ENCODE measurements around the gene IGSF21. TPM values are rescaled to one million over a fixed set of nuclear protein-coding genes. Genes with fewer than 3 reads are reported as not detected.

The IGSF21 gene
- polyA plus RNA-seq, 1 of the 3 experiments (the other 2 are of a cell fraction), result not detected

DNA sequence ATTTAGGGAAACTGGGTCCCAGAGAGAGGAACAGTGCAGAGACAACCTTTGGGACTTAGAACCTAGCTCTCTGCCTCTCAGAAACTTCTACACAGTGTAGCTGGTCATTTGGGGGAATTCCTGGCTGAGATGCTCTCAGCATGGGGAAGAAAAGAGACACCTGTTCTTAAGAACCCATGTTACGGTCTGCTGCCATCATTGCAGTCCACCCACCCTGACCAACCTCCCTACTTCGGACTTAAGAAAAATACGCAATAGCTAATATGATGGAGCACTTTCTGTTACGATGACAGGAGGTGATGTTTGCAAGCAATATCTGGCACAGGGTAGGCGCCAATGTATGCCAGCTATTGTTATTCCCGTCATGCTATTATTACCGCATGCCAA is 177.9 kb downstream of the IGSF21 start:
- POLR2A ChIA-PET, result no interaction called here
- Histone ChIP-seq H3F3A (replicated peaks; ENCODE audit: insufficient read depth) (no peaks in the 10 kb centered on the region), H3K36me3 (replicated peaks in 1 of 2; ENCODE audit: control insufficient read depth in 1 of 2, insufficient read depth in 2 of 2, low read length in 1 of 2) (no peaks in the 10 kb centered on the region), H4K20me1 (ENCODE audit: insufficient read depth) (no peaks in the 10 kb centered on the region), H2AFZ (ENCODE audit: low read depth) (no peak overlapping the region), H3K9me3 (no peaks in the 10 kb centered on the region), H3K9me2 (no peaks in the 10 kb centered on the region), H3K27ac (ENCODE audit: low read depth in 2 of 2, low read length in 1 of 2) (no peak overlapping the region), H3K4me1 (ENCODE audit: control insufficient read depth in 1 of 2, insufficient read depth in 2 of 2, low read depth in 1 of 2, low read length in 1 of 2) (peaks cover 0 to 38% of the 10 kb centered on the region in 2 experiments; a peak in 2 of 4 replicates), H3K27me3 (ENCODE audit: insufficient read depth) (no peaks in the 10 kb centered on the region), H3K79me2 (ENCODE audit: insufficient read depth) (no peaks in the 10 kb centered on the region), H3K4me3 (ENCODE audit: low read depth in 2 of 2, low read length in 1 of 2) (no peak overlapping the region), H3K9ac (no peak overlapping the region), H3K4me2 (no peak overlapping the region)
- no peak for TF ChIP-seq RAD21 (IDR thresholded peaks at IDR 0.05; ENCODE audit: low read length)
- TF ChIP-seq, protein P1, sequence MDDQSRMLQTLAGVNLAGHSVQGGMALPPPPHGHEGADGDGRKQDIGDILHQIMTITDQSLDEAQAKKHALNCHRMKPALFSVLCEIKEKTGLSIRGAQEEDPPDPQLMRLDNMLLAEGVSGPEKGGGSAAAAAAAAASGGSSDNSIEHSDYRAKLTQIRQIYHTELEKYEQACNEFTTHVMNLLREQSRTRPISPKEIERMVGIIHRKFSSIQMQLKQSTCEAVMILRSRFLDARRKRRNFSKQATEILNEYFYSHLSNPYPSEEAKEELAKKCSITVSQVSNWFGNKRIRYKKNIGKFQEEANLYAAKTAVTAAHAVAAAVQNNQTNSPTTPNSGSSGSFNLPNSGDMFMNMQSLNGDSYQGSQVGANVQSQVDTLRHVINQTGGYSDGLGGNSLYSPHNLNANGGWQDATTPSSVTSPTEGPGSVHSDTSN (IDR thresholded peaks at IDR 0.05), result no peak
- TF ChIP-seq RXRA (IDR thresholded peaks at IDR 0.05; ENCODE audit: borderline replicate concordance, low read depth), result no peak
- TF ChIP-seq EP300 (IDR thresholded peaks at IDR 0.05; ENCODE audit: borderline replicate concordance in 1 of 2, low read depth in 1 of 2, low read length in 1 of 2), result no peak
- TF ChIP-seq, protein P2, sequence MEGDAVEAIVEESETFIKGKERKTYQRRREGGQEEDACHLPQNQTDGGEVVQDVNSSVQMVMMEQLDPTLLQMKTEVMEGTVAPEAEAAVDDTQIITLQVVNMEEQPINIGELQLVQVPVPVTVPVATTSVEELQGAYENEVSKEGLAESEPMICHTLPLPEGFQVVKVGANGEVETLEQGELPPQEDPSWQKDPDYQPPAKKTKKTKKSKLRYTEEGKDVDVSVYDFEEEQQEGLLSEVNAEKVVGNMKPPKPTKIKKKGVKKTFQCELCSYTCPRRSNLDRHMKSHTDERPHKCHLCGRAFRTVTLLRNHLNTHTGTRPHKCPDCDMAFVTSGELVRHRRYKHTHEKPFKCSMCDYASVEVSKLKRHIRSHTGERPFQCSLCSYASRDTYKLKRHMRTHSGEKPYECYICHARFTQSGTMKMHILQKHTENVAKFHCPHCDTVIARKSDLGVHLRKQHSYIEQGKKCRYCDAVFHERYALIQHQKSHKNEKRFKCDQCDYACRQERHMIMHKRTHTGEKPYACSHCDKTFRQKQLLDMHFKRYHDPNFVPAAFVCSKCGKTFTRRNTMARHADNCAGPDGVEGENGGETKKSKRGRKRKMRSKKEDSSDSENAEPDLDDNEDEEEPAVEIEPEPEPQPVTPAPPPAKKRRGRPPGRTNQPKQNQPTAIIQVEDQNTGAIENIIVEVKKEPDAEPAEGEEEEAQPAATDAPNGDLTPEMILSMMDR (IDR thresholded peaks at IDR 0.05), result no peak
- TF ChIP-seq SMC3 (IDR thresholded peaks at IDR 0.05; ENCODE audit: low read depth, low read length), result no peak
- TF ChIP-seq, protein P3, sequence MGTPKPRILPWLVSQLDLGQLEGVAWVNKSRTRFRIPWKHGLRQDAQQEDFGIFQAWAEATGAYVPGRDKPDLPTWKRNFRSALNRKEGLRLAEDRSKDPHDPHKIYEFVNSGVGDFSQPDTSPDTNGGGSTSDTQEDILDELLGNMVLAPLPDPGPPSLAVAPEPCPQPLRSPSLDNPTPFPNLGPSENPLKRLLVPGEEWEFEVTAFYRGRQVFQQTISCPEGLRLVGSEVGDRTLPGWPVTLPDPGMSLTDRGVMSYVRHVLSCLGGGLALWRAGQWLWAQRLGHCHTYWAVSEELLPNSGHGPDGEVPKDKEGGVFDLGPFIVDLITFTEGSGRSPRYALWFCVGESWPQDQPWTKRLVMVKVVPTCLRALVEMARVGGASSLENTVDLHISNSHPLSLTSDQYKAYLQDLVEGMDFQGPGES (IDR thresholded peaks at IDR 0.05; ENCODE audit: low read depth, low read length), result no peak
- TF ChIP-seq EZH2phosphoT487 (IDR thresholded peaks at IDR 0.05; ENCODE audit: borderline replicate concordance, low read depth), result no peak
- no peak for TF ChIP-seq FOXM1 (IDR thresholded peaks at IDR 0.05; ENCODE audit: low read depth)
- TF ChIP-seq MEF2A (IDR thresholded peaks at IDR 0.05; ENCODE audit: borderline replicate concordance, low read depth), result no peak
- TF ChIP-seq YY1 (IDR thresholded peaks at IDR 0.05; ENCODE audit: low read depth), result no peak
- TF ChIP-seq CHD2 (IDR thresholded peaks at IDR 0.05; ENCODE audit: low read length, partially characterized antibody), result no peak
- no peak for DNase-seq
- CTCF ChIA-PET, result interaction anchor here (0.7 to 10.0 kb wide), 6 partner anchors 15 to 290 kb away, joined by 3 to 72 read pairs (median 3); no protein-coding TSS in a partner anchor
- WGBS (ENCODE audit: low lambda C conversion rate), result 48% methylated on average over 7 of the region's 7 CpGs

DNA sequence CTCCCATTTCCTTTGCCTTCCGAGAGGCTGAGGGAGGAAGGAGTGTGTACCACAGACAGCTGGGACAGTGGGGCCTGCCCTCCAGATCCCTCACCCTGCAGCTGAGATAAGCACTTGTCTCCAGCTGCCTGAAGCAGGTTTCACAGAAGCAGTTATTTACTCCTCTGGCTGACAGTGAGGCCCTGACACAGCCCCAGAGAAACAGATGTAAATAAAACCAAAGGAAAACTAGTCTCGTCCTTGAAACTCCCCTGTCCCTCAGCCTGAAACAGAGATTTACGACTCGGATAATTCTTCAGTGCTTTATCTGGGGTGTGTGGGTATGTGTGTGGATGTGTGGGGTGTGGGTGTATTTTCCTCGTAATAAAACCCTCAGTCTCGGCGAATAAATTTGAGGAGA is 181.1 kb downstream of the IGSF21 start:
- no peaks in the 10 kb centered on the region for H4K20me1 ChIP-seq (ENCODE audit: insufficient read depth)
- H3K36me3 ChIP-seq (replicated peaks in 1 of 2; ENCODE audit: control insufficient read depth in 1 of 2, insufficient read depth in 2 of 2, low read length in 1 of 2), result no peaks in the 10 kb centered on the region
- DNase-seq, result peak; percentile 77
- H3K9me2 ChIP-seq, result no peaks in the 10 kb centered on the region
- H2AFZ ChIP-seq (ENCODE audit: low read depth), result no peak overlapping the region
- H3K27me3 ChIP-seq (ENCODE audit: insufficient read depth), result no peaks in the 10 kb centered on the region
- POLR2A ChIA-PET, result no interaction called here
- no peaks in the 10 kb centered on the region for H3K79me2 ChIP-seq (ENCODE audit: insufficient read depth)
- CTCF ChIA-PET, result interaction anchor here (0.8 to 10.0 kb wide), 3 partner anchors 12 to 144 kb away, joined by 3 to 72 read pairs (median 12); no protein-coding TSS in a partner anchor
- H3K4me3 ChIP-seq (ENCODE audit: low read depth in 2 of 2, low read length in 1 of 2), result no peak overlapping the region
- no peak overlapping the region for H3K9ac ChIP-seq
- peaks cover 0 to 25% of the 10 kb centered on the region in 2 experiments; a peak in 2 of 4 replicates for H3K4me1 ChIP-seq (ENCODE audit: control insufficient read depth in 1 of 2, insufficient read depth in 2 of 2, low read depth in 1 of 2, low read length in 1 of 2)
- no peaks in the 10 kb centered on the region for H3F3A ChIP-seq (replicated peaks; ENCODE audit: insufficient read depth)
- H3K9me3 ChIP-seq, result no peaks in the 10 kb centered on the region
- H3K4me2 ChIP-seq, result no peak overlapping the region
- 23% methylated on average over 7 of the region's 7 CpGs for WGBS (ENCODE audit: low lambda C conversion rate)
- H3K27ac ChIP-seq (ENCODE audit: low read depth in 2 of 2, low read length in 1 of 2), result peak overlapping the region in 1 of 2 experiments; percentile 73; a peak in 2 of 4 replicates
- TF ChIP-seq, protein P3 (IDR thresholded peaks at IDR 0.05; ENCODE audit: low read depth, low read length), result no peak
- TF ChIP-seq, protein P4, sequence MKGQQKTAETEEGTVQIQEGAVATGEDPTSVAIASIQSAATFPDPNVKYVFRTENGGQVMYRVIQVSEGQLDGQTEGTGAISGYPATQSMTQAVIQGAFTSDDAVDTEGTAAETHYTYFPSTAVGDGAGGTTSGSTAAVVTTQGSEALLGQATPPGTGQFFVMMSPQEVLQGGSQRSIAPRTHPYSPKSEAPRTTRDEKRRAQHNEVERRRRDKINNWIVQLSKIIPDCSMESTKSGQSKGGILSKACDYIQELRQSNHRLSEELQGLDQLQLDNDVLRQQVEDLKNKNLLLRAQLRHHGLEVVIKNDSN (IDR thresholded peaks at IDR 0.05; ENCODE audit: borderline replicate concordance, low read depth), result no peak
- no peak for TF ChIP-seq RXRA (IDR thresholded peaks at IDR 0.05; ENCODE audit: borderline replicate concordance, low read depth)
- no peak for TF ChIP-seq SIN3A (IDR thresholded peaks at IDR 0.05; ENCODE audit: borderline replicate concordance, low read depth, low read length)
- TF ChIP-seq POLR2AphosphoS5 (IDR thresholded peaks at IDR 0.05; ENCODE audit: low read depth, low read length), result no peak
- TF ChIP-seq GABPA (IDR thresholded peaks at IDR 0.05; ENCODE audit: low read depth), result no peak
- peak; percentile 32; the same call in 1 of the 2 replicates for TF ChIP-seq MXI1 (IDR thresholded peaks at IDR 0.05; ENCODE audit: low read depth, low read length)
- TF ChIP-seq RCOR1 (IDR thresholded peaks at IDR 0.05; ENCODE audit: low read length), result peak; percentile 40; the same call in 1 of the 2 replicates
- TF ChIP-seq GATA2 (CRISPR knock-in tag; IDR thresholded peaks at IDR 0.05), result peak; percentile 83
- TF ChIP-seq YY1 (IDR thresholded peaks at IDR 0.05; ENCODE audit: low read depth), result no peak
